ENCODE data around the gene ITPRID2. TPM values are rescaled to one million over a fixed set of nuclear protein-coding genes. Genes with fewer than 3 reads are reported as not detected.

ITPRID2 gene
- total RNA-seq, 1 donor from 2014 or later = 115 TPM

- TF ChIP-seq CTCF (conservative IDR thresholded peaks at IDR 0.05) = no peak
- no peak overlapping the region for H3K4me3 Mint-ChIP-seq
- H3K4me1 Mint-ChIP-seq = peaks cover 10% of the 10 kb centered on the region
- no peaks in the 10 kb centered on the region for H3K27me3 Mint-ChIP-seq (ENCODE audit: low read depth)
- no peaks in the 10 kb centered on the region for H3K36me3 Mint-ChIP-seq (ENCODE audit: low read depth)
- H3K9me3 Mint-ChIP-seq = no peaks in the 10 kb centered on the region
- no peak for DNase-seq (ENCODE audit: low read depth, low spot score)
- no peak overlapping the region for H3K27ac Mint-ChIP-seq (ENCODE audit: unreplicated experiment)
Measured at GRCh38 chr2:181862583-181863281, 28.8 kb upstream of the ITPRID2 start.

GRCh38 chr2:181872178-181872577 is 19.4 kb upstream of the ITPRID2 start:
- peaks cover 3% of the 10 kb centered on the region for H3K9me3 Mint-ChIP-seq
- TF ChIP-seq CTCF (conservative IDR thresholded peaks at IDR 0.05) = no peak
- DNase-seq (ENCODE audit: low read depth, low spot score) = no peak

GRCh38 chr2:181876614-181877063 is 14.9 kb upstream of the ITPRID2 start:
- H3K4me3 Mint-ChIP-seq = no peak overlapping the region
- H3K27ac Mint-ChIP-seq (ENCODE audit: unreplicated experiment) = no peak overlapping the region
- peaks cover 3% of the 10 kb centered on the region for H3K9me3 Mint-ChIP-seq
- no peak for TF ChIP-seq CTCF (conservative IDR thresholded peaks at IDR 0.05)
- DNase-seq (ENCODE audit: low read depth, low spot score) = no peak
- H3K27me3 Mint-ChIP-seq (ENCODE audit: low read depth) = no peaks in the 10 kb centered on the region
- H3K4me1 Mint-ChIP-seq = peaks cover 6% of the 10 kb centered on the region
- H3K36me3 Mint-ChIP-seq (ENCODE audit: low read depth) = no peaks in the 10 kb centered on the region

More at GRCh38 chr2:181872178-181872577, 19.4 kb upstream of the ITPRID2 start:
- H3K4me3 Mint-ChIP-seq = no peak overlapping the region
- peaks cover 6% of the 10 kb centered on the region for H3K4me1 Mint-ChIP-seq
- no peaks in the 10 kb centered on the region for H3K36me3 Mint-ChIP-seq (ENCODE audit: low read depth)
- no peak overlapping the region for H3K27ac Mint-ChIP-seq (ENCODE audit: unreplicated experiment)
- H3K27me3 Mint-ChIP-seq (ENCODE audit: low read depth) = no peaks in the 10 kb centered on the region

GRCh38 chr2:181877181-181877664 is 14.3 kb upstream of the ITPRID2 start:
- no peak for DNase-seq (ENCODE audit: low read depth, low spot score)
- no peak overlapping the region for H3K4me3 Mint-ChIP-seq
- no peak for TF ChIP-seq CTCF (conservative IDR thresholded peaks at IDR 0.05)
- no peaks in the 10 kb centered on the region for H3K27me3 Mint-ChIP-seq (ENCODE audit: low read depth)
- no peak overlapping the region for H3K27ac Mint-ChIP-seq (ENCODE audit: unreplicated experiment)
- H3K36me3 Mint-ChIP-seq (ENCODE audit: low read depth) = no peaks in the 10 kb centered on the region
- peaks cover 6% of the 10 kb centered on the region for H3K4me1 Mint-ChIP-seq
- H3K9me3 Mint-ChIP-seq = peaks cover 3% of the 10 kb centered on the region

GRCh38 chr2:181878448-181878847 is 13.1 kb upstream of the ITPRID2 start:
- Mint-ChIP-seq H3K4me3 (no peak overlapping the region), H3K36me3 (ENCODE audit: low read depth) (no peaks in the 10 kb centered on the region), H3K27ac (ENCODE audit: unreplicated experiment) (no peak overlapping the region), H3K4me1 (no peaks in the 10 kb centered on the region), H3K27me3 (ENCODE audit: low read depth) (no peaks in the 10 kb centered on the region), H3K9me3 (no peaks in the 10 kb centered on the region)
- no peak for TF ChIP-seq CTCF (conservative IDR thresholded peaks at IDR 0.05)
- no peak for DNase-seq (ENCODE audit: low read depth, low spot score)

Data from neural crest cell (in vitro differentiated cells).